ENCODE results near the gene PERP.

- no peak for TF ChIP-seq CTCF (conservative IDR thresholded peaks at IDR 0.05)
- no peak for TF ChIP-seq ZFX (IDR thresholded peaks at IDR 0.05)
Observed at GRCh38 chr6:138094260-138094659, 13.0 kb downstream of the PERP start.

All from C4-2B (cell line).